Limb (tissue), 2 donors: ENCODE data around the gene NDUFS5.
"Not testable (repeated sequence)": the region's sequence is repeated elsewhere in the genome, so short reads cannot be mapped to it uniquely, and the experiment has no call there.

Experiments used
- DNase-seq, 2 donors: peaks; one replicate each; pipeline ENCODE4 v3.0.0-alpha.2; 2016; ENCODE audit errors: extremely low spot score in 2 of 2

NDUFS5 gene

DNA sequence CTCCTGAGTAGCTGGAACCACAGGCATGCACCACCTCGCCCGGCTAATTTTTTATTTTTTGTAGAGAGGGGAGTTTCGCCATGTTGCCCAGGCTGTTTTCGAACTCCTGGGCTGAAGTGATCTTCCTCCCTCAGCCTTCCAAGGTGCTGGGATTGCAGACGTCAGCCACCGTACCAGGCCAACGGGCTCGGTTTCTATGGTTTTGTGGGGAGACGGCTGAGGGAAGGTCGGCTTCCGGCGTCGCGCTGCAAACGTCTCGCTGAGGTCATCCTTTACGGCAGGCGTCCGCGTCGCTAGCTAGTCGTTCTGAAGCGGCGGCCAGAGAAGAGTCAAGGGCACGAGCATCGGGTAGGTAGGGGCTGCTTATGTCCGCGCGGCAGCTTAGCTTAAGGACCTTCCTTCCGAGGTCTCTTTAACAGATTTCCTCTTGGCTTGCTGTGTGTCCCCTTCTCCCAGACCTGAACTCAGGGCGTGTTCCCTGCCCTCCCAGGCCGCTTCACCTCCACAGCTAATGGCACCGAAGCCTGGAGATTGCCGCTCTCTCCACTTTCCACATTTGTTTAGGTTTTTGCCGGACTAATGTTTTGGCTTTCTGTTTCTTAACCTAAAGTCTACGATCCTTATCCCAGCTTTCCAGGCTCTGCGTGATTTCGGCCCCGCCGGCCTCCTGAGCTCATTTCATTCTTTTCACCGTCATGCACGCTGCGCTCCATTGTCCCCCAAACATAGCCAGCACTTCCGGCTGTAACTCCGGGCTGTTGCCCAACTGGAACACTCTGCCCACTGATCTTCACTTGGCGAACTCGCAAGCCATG lies at the start of gene NDUFS5:
NDUFS5 (plus strand) TSS at position 300 of the 815 bp plus-strand sequence. CDS start 2,375 bp downstream, outside the sequence.
- DNase-seq, result peak; percentile 91 to 93

DNA sequence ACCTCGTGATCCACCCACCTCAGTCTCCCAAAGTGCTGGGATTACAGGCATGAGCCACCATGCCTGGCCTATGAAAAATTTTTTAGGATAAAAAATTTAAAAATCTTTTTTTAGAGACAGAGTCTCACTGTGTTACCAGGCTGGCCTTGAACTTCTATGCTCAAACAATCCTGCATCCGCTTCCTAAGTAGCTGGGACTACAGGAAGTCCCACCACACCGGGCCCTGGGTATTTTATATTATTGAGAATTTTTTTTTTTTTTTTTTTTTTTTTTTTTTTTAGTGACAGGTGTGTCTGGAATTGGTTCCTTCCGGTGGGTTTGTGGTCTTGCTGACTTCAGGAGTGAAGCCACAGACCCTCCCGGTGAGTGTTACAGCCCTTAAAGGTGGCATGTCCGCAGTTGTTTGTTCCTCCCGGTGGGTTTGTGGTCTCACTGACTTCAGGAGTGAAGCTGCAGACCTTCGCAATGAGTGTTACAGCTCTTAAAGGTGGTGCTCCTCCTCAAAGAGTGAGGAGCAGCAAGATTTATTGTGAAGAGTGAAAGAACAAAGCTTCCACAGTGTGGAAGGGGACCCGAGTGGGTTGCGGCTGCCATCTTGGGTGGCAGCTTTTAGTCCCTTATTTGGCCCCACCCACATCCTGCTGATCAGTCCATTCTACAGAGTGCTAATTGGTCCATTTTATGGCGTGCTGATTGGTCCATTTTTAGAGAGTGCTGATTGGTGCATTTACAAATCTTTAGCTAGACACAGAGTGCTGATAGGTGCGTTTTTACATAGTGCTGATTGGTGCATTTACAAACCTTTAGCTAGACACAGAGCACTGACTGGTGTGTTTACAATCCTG lies 48.5 kb upstream of the NDUFS5 start:
- not testable (repeated sequence) for DNase-seq

DNA sequence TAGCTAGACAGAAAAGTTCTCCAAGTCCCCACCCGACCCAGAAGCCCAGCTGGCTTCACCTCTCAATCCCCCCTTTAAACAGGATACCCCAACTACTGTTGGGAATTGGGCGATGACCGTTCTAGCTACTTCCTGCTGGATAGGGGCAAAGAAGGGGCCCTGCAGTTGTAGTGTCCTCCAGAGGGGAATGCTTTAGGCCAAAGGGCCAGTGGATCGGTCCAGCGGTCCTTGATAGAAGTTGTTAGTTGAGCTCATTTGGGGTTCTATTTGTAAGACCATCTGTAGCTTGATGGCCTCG lies 48.0 kb upstream of the NDUFS5 start:
- DNase-seq, result not testable (repeated sequence)

DNA sequence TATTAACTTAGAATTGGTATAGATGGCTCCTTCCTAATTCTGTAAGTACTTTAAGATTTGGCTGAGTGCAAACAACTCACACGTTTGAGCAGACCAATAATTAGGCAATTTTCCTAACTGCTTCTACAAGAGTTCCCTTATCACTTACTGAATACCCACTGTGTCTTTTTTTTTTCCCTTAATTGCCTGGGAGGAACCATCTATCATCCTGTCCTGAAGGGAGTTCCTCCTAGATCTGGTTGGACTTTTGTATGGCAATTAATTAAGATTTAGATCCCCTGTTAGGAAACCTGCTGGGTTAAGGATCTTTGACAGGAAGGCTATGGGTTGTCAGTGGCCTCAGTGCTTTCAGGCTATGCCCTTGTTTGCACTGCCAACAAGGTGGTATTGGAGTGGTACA lies 46.8 kb upstream of the NDUFS5 start:
- not testable (repeated sequence) for DNase-seq

DNA sequence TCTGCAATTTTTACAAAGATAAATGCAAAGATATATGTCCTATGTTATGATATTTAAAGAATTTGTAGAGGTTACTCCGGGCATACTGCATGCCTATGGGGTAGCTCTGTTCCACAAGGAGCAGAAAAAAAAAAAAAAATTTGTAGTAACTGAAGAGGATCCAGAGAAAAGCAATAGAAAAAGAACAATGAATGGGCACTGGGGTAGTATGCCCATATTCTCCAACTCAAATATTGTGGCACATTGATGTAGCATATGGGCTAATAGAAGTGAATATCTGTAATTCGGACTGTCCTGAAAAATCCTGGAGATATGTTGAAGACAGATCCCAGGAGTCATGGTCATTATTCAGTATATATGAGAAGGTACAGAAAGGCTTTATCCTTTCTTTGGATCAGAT lies 36.2 kb upstream of the NDUFS5 start:
- DNase-seq, result no peak

DNA sequence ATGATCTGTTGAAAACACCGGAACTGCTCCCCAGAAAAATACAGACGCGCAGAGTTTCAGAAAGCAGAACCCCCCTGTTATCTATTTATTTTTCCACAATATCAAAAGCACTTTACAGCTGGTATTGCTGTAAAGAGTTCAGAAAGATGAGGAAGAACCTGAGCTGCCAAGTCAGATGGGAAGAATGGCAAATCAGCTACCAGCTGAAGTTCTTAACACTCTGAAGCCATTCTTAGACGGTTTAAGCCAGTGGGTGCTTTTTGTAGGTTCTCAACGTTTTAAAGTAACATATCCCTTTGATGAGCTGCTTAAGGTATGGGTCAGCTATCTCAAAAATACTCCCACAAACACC lies 35.8 kb upstream of the NDUFS5 start:
- DNase-seq, result no peak

DNA sequence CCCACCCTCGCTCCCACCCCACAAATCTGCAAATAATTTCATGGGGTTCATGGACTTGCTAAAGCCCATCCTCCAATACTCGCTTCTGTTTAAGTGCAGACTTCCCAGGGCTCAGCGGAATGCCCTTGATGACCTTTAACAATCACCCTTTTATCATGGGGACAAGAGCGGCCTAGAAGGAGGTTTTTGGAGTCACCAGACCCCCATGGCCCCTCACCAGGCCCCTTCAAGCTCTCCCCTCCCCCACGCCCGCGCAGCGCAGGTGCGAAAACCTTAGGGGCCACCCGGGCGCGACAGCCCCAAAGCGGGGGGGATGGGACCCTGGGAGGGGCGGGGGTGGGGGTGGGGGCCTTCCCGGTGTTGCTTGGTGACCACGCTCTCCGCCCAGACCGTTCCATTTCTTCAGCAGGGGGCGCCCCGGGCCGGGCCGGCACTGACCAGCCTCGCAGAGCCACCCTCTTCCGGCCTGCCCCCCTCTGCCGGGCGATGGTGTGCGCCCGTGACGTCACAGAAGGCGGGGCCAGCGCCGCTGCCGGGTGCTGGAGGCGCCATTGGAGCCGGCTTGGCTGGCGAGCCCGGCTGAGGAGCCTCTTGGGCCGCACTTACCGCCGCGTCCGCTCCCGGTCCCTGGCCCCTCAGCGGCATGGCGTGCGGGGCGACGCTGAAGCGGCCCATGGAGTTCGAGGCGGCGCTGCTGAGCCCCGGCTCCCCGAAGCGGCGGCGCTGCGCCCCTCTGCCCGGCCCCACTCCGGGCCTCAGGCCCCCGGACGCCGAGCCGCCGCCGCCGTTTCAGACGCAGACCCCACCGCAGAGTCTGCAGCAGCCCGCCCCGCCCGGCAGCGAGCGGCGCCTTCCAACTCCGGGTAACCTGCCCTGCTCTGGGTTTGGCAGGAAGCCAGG lies 35.2 kb upstream of the NDUFS5 start, which contains the start of gene AKIRIN1:
AKIRIN1 (plus strand) TSS at position 539 of the 900 bp plus-strand sequence; CDS start at position 644, 105 bp downstream.
- peak; percentile 96 to 100 for DNase-seq

DNA sequence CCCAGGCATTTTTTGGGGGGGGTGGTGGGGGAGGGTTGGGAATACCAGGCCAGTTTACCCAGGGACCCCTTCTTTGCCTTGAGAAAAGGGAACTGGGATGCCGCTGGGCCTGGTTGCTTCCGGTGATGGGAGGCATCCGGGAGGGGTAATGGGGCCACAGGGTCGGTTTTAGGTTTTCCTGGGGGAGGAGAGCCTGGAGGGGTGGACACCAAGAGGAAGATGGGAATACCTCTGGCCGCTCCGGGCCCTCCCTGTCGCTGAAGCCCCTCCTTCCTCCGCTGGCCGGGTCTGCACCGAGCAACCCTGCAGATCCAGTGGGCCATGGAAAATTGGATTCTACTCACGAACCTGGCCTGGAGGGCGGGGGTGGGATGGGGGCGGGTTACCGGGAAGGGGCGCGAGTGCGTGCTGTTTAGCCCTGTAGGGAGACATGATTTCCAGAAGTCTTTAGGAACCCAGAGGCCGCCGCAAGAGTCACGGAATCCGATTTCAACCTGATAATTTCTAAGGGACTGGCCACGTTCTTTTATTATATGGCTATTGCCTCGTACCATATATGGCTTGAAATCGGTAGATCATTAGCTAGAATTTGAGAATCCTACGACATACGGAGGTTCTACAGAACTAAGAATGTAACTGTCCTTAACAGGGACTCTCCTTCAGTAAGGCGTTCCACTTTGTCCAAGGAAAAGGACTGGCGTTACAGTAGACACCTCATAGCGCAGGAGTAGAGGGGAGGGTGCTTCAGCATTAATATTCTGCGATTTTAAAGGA lies 34.3 kb upstream of the NDUFS5 start:
- peak in 1 of 2 donors; percentile 19 for DNase-seq

DNA sequence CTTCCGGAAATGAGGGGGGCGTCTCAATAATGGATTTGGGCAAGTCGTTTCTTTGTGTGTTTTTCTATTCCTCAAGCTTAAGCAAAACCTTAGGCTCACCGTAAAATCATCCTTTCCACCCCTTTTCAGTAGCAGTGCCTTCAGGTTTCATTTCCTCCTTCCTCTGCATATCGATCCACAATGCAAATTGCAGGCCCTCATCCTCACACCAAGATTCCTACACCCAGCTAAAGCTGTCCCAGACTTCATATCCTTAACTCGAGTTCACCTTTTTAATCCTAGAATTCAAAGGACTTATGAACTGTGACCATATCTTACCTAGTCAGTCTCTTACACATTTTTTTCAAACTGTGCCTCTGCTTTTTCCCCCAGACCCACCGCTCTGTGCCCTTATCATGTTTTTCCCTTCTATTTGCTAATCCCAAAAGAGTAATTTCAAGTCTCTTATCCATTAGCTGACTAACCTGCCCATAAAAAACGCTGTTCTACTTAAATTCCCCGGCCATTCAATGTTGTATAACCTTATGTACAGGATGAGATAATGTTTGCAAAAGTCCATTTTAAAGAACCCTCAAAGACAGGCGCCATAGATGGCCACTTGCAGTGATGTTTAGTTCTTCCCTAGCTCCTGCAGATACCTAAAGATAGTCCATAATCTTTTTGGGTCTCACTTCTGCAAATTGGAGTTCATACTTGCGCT lies 33.6 kb upstream of the NDUFS5 start:
- DNase-seq, result no peak

DNA sequence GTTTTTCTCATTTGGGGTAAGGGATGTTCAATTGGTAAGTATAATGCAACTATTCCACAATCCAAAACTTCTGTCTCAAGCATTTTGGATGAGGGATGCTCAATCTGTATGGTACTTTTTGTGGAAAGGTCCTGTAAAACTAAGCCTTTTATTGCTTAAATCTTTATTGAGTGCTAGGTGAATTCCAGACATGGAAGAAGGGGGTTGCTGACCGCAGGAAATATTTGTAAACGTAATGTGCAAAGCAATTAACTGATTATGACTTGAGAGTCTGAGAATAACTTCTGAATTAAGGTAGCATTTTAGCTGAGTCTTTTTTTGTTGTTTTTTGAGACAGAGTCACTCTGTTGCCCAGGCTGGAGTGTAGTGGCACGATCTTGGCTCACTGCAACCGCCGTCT lies 32.0 kb upstream of the NDUFS5 start:
- DNase-seq, result no peak

DNA sequence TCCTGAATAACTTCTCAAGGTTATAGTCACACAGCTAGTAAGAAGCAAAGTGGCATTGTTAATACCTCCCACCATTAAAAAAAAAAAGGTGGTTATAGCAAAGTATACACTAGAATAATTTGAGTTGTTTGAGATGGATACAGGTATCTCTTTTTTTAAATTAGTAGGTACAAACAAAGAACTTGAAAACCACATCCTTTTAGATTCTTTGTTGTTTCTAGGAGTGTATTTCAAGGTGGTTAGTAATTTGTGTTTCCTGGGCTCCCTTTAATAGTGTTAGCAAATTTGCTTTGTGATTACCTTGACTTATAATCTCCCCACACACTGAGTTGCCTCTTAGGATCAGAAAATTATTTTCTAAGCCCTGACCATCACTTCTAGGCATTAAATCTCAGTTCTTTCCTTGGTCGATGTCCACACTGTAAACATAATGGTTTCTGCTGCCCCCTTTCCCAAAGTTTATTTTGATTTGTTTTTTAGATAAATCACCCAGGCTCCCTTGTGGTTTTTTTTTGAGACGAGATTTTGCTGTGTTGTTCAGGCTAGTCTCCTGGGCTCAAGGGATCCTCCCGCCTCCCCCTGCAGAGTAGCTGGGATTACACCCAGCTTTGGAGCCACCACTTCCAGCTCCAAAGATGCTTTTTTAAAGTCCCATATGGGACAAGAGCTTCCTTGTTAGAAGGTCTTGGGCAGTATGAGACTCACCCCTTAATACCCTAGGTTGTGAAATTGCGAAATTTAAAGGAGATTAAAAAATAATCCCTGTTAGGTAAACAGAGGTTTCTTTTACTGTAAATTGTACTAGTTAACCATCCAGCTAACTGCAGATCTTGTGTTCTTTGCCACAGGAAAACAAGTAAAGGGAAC lies 28.9 kb upstream of the NDUFS5 start:
- DNase-seq, result no peak

DNA sequence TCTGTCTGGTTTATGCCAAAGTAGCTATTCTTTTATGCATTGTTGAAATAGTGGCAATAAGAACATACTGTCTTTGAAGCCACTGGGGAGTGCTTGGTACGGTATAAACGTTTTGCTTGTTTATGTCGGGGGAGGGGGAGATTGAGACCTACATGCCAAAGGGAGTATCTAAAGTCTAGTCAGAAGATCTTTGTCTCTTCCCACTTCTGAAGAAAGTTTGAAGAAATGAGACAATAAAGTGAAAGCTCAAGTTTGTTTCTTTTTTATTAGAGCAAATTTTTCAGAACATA lies 28.3 kb upstream of the NDUFS5 start:
- no peak for DNase-seq

DNA sequence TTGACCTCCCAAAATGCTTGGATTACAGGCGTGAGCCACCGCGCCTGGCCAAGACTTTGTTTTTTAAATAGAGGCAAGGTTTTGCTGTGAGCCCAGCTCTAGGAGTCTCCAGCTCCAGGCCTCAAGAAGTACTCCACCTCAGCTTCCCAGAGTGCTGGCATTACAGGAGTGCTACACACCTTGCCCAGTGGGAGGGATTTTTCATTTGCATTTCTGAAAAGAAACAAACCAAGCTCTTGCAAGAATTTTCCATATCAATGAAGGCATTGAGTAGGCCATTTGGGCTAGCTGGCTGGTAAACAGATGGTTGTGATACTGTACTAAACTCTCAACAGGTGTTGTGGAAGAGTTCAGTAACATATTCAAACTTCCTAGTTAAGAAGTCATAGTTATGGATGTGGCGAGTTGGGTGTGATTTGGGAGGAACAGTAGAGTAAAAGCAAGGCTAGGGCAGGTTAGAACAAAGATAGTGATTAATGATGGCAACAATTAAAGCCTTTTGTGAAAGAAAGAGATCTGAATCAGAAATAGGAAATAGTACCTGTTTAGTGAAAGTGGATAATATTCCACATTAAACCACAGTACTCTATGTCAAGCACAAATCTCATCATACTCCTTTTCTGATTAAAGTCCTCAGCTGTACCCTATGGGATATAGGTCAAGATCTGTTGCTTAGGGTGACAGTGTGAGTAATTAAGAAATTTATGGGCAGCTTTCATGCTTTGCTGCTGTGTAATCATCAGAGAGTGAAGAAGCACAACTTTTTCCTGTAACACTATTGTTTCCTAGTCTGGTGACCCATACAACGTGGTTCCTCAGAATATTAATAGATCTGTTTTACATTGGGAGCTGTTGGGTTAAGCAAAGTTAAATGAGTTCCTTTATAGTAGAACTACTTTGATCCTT lies 24.4 kb upstream of the NDUFS5 start:
- no peak for DNase-seq

DNA sequence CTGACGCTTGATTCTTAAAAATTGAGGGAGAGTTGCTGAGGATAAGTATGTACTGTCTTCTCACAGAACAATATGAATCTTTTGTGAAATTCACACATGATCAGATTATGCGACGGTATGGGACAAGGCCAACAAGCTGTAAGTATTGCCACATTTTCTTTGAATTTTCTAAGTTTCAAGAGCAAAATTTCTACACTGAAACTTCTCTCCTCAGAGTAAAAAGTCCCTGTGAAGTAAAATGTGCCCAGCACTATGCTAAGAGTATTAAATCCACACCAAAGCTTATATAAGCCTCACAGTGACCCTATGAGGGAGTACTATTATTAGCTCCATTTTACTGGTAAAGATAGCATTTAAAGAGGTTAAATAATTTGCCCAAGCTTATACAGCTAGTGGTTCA lies 22.9 kb upstream of the NDUFS5 start:
- DNase-seq, result no peak

DNA sequence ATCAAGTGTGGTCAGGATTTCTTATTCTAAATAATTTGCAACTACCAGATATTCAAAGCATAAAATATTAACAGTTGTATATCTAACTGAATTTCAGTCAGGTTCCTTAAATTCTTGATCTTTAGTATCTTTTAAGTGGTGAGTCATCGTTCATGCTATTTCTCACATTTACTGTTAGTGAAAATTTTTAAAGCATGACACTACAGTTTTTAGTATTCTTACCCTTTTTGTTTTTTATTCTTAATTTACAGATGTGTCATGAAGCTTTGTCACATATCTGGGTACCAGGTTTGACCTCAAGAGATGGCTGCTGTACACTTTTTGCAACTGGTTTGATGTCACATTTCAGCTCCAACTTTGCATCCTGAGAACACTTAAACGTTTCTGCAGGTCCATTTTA lies 22.4 kb upstream of the NDUFS5 start:
- no peak for DNase-seq

DNA sequence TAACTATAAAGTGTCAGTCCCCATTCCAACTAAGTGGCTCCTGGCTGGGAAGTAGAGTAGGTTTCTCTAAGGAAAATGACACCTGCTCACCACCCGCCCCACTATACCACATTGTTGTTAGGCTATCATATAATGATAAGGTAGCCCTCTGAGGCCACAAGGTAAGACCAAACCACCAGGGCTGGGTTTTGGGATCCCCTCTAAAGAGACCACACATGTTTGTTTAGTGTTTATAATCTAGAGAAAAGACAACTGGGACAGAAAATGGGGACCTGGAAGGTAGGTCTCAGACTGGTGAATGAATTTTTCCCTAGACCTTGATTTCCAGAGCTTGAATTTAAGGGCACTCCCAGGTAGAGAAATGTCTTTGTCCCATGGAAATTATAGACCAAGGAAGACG lies 19.9 kb upstream of the NDUFS5 start:
- DNase-seq, result no peak

DNA sequence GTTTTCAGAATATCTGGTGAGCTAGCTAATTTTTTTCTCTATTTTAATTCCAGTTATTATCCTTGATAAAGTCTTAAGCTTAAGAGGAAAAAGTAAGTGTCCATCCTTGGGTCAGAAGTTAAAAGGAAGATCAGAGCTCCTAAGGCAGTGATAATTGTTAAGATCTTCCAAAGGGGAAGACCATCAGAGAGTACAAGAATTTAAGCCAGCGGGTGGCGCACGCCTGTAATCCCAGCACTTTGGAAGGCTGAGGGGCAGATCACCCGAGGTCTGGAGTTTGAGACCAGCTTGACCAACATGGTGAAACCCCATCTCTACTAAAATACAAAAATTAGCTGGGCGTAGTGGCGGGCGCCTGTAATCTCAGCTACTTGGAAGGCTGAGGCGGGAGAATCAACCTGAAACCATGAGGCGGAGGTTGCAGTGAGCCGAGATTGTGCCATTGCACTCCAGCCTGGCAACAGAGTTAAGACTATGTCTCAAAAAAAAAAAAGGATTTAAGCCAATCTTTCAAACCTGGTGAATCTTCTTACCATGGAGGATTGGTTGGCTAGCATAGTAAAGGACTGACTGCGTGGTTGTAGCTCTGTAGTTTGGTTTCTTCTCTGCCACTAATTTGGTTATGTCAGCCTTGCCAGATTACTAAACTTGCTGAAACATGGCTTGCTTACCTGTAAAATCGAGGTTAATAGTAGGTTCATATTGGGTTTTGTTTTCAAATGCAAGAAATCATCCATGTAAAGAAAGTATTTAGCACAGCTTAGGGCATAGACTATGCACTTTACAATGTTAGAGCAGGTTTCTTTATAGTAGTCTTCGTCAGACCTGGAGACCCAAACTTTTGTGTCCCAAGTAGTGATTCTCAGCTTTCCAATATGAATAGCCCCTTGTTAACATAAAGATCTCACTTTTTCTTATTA lies 19.2 kb upstream of the NDUFS5 start:
- DNase-seq, result no peak
